ENCODE measurements around the gene FNDC11. TPM values are rescaled to one million over a fixed set of nuclear protein-coding genes. Genes with fewer than 3 reads are reported as not detected.

FNDC11 gene
- total and polyA plus RNA-seq, 2 of the 13 experiments (the other 11 are each of a cell fraction or from before 2014, with no cell fraction given) = 0.07 TPM; not detected in 1

- H3K9ac ChIP-seq (ENCODE audit: insufficient read depth, low read depth, low read length) = no peak overlapping the region
- ATAC-seq (no peak), FAIRE-seq (no peak), DNase-seq (ENCODE audit: low spot score) (no peak)
- BruUV-seq (replicated peaks) = no TSS peak
- peaks cover 34 to 76% of the 10 kb centered on the region in 2 experiments for H3K27me3 ChIP-seq (ENCODE audit: control insufficient read depth in 1 of 2, insufficient read depth in 2 of 2, low read length in 2 of 2)
- no peak overlapping the region for H3K27ac ChIP-seq (ENCODE audit: extremely low read length, insufficient read depth, low read length)
- TF ChIP-seq EED (CRISPR knock-in tag; IDR thresholded peaks at IDR 0.05) = 0 out of 2 replicates have a peak, but pooled peaks have one; percentile 27
- TF ChIP-seq NFE2L2 (IDR thresholded peaks at IDR 0.05; ENCODE audit: low read length) = no peak
- TF ChIP-seq BHLHE40 (IDR thresholded peaks at IDR 0.05; ENCODE audit: low read length) = 0 out of 2 replicates have a peak, but pooled peaks have one; percentile 5
- no peak for TF ChIP-seq ZNF674 (CRISPR knock-in tag; IDR thresholded peaks at IDR 0.05; ENCODE audit: low read depth)
- no peak for TF ChIP-seq NFAT5 (CRISPR knock-in tag; IDR thresholded peaks at IDR 0.05)
- TF ChIP-seq MXD1 (CRISPR knock-in tag; IDR thresholded peaks at IDR 0.05) = 0 out of 2 replicates have a peak, but pooled peaks have one; percentile 26
- in situ Hi-C loops (cut with HindIII; ENCODE audit: extremely low pct_ligation_motif_present, low pct_unique_long_range_greater_than_20kb) (no loop called here), intact Hi-C loops (cut with micrococcal nuclease; ENCODE audit: unreplicated experiment) (no loop called here)
- H2AFZ ChIP-seq (ENCODE audit: low read length) = no peak overlapping the region
- no peaks in the 10 kb centered on the region; the same call in 1 of the 2 replicates for H4K20me1 ChIP-seq (ENCODE audit: insufficient read depth, low read length)
- WGBS (ENCODE audit: low lambda C conversion rate) = 54% methylated on average over 25 of the region's 58 CpGs
- H3K4me1 ChIP-seq (ENCODE audit: insufficient read depth, low read length) = peaks cover 20% of the 10 kb centered on the region
- POLR2A ChIA-PET = interaction anchor here (1.1 to 1.6 kb wide), 2 partner anchors 9 to 80 kb away, joined by 3 read pairs; partner anchors contain the start of gene GMEB2
- H3K9me3 ChIP-seq (ENCODE audit: low read length) = no peaks in the 10 kb centered on the region
- H3K79me2 ChIP-seq (ENCODE audit: insufficient read depth, low read length) = no peaks in the 10 kb centered on the region
- no peak overlapping the region for H3K4me2 ChIP-seq (ENCODE audit: low read depth, low read length)
- no peak overlapping the region for H3K4me3 ChIP-seq (replicated peaks in 1 of 3; ENCODE audit: insufficient read depth in 1 of 3, low read depth in 2 of 3, low read length in 3 of 3)
- CTCF ChIA-PET (ENCODE audit: low intra/inter-chr PET ratio, low total read pairs) = no interaction called here
- no peaks in the 10 kb centered on the region for H3K36me3 ChIP-seq (replicated peaks in 1 of 2; ENCODE audit: control insufficient read depth in 1 of 2, insufficient read depth in 2 of 2, low read length in 2 of 2)
These were observed 6.8 kb upstream of the FNDC11 start for GRCh38 chr20:63546956-63547724.

Data from HepG2 (cell line).